Caco-2 (cell line): ENCODE data around the gene LPCAT1. TPM values are rescaled to one million over a fixed set of nuclear protein-coding genes. Genes with fewer than 3 reads are reported as not detected.

Source experiments
- BruUV-seq: library from RNA; stranded (reverse); fragments of 400-500 nt; replicated peaks from 2 replicates; lab custom pipeline; 2021; lab: Mats Ljungman, UMichigan
- CTCF ChIA-PET: fragments of 300-600 bp; sonication (Branson Sonifier 250); formaldehyde crosslinking; loops from one replicate; lab custom pipeline; 2022; ENCODE audit warnings: antibody characterized with exemption; lab: Charles Lee
- POLR2A ChIA-PET: fragments of 300-600 bp; sonication (Branson Sonifier 250); formaldehyde crosslinking; loops from one replicate; lab custom pipeline; 2022; ENCODE audit warnings: antibody characterized with exemption; lab: Charles Lee
- DNase-seq, 2 experiments: peaks; one replicate each; pipeline versions ENCODE4 v3.0.0 to v3.0.0-alpha.2; 2020 to 2022
- H3K27me3 ChIP-seq: replicated peaks from 2 replicates; pipeline ENCODE4 v1.6.0; 2011; ENCODE audit warnings: low read length; ENCODE audit not compliant: control insufficient read depth, insufficient read depth
- H3K36me3 ChIP-seq: 2 replicates; pipeline ENCODE4 v1.5.1; 2011; ENCODE audit warnings: low read length; ENCODE audit not compliant: control insufficient read depth, insufficient read depth
- H3K4me1 ChIP-seq: fragments of 250-450 bp; sonication (Bioruptor Pico); 2 replicates; pipeline ENCODE4 v1.5.1; 2020; ENCODE audit warnings: mild to moderate bottlenecking
- H3K4me3 ChIP-seq: 2 replicates; pipeline ENCODE4 v1.5.1; 2011; ENCODE audit warnings: low read depth, mild to moderate bottlenecking, control low read depth, low read length
- H3K9me3 ChIP-seq: fragments of 250-450 bp; sonication (Bioruptor Pico); 2 replicates; pipeline ENCODE4 v1.5.1; 2020; ENCODE audit warnings: mild to moderate bottlenecking, moderate library complexity
- H3K27ac Mint-ChIP-seq: one replicate; pipeline ENCODE4 v1.8.0; 2022; ENCODE audit warnings: mixed read lengths; ENCODE audit not compliant: unreplicated experiment
- H3K27me3 Mint-ChIP-seq: one replicate; pipeline ENCODE4 v1.8.0; 2022; ENCODE audit warnings: mixed read lengths; ENCODE audit not compliant: insufficient read depth, unreplicated experiment
- H3K36me3 Mint-ChIP-seq: one replicate; pipeline ENCODE4 v1.8.0; 2022; ENCODE audit warnings: mild to moderate bottlenecking, mixed read lengths; ENCODE audit not compliant: insufficient read depth, unreplicated experiment
- H3K4me1 Mint-ChIP-seq: one replicate; pipeline ENCODE4 v1.8.0; 2022; ENCODE audit warnings: low read depth, mixed read lengths; ENCODE audit not compliant: unreplicated experiment
- H3K4me3 Mint-ChIP-seq: one replicate; pipeline ENCODE4 v1.8.0; 2022; ENCODE audit warnings: mild to moderate bottlenecking, moderate library complexity, mixed read lengths; ENCODE audit not compliant: unreplicated experiment
- H3K9me3 Mint-ChIP-seq: one replicate; pipeline ENCODE4 v1.8.0; 2022; ENCODE audit warnings: mixed read lengths; ENCODE audit not compliant: unreplicated experiment
- intact Hi-C: fragments of 100-400 bp; cut with micrococcal nuclease; formaldehyde crosslinking; loops from one replicate; pipeline ENCODE4 v1.10.0; 2022; ENCODE audit not compliant: unreplicated experiment
- total RNA-seq: library from RNA; stranded (reverse); gene quantifications from 2 replicates; pipeline ENCODE4 v1.2.3, GENCODE V29; 2022
- TF ChIP-seq, protein P1 (sequence below), 2 experiments: fragments of 200-600 bp in 1 of 2; IDR thresholded peaks; 1 replicate in 1 of 2; 2 replicates in 1 of 2; pipeline versions ENCODE4 v1.5.1 to v1.8.0; 2011 to 2022; ENCODE audit warnings: antibody characterized with exemption in 1 of 2, control low read depth in 1 of 2, inconsistent platforms in 1 of 2, low read depth in 1 of 2, low read length in 1 of 2, mild to moderate bottlenecking in 1 of 2, moderate library complexity in 1 of 2; ENCODE audit not compliant: insufficient read depth in 1 of 2, severe bottlenecking in 1 of 2, unreplicated experiment in 1 of 2

Gene LPCAT1
- total RNA-seq, 1 experiment from 2014 or later = 52.8 TPM

GRCh38 chr5:1447671-1448361, 75.9 kb downstream of the LPCAT1 start:
- no peaks in the 10 kb centered on the region for H3K4me1 Mint-ChIP-seq
- peaks cover under 1% of the 10 kb centered on the region for H3K9me3 Mint-ChIP-seq
- TF ChIP-seq, protein P1, sequence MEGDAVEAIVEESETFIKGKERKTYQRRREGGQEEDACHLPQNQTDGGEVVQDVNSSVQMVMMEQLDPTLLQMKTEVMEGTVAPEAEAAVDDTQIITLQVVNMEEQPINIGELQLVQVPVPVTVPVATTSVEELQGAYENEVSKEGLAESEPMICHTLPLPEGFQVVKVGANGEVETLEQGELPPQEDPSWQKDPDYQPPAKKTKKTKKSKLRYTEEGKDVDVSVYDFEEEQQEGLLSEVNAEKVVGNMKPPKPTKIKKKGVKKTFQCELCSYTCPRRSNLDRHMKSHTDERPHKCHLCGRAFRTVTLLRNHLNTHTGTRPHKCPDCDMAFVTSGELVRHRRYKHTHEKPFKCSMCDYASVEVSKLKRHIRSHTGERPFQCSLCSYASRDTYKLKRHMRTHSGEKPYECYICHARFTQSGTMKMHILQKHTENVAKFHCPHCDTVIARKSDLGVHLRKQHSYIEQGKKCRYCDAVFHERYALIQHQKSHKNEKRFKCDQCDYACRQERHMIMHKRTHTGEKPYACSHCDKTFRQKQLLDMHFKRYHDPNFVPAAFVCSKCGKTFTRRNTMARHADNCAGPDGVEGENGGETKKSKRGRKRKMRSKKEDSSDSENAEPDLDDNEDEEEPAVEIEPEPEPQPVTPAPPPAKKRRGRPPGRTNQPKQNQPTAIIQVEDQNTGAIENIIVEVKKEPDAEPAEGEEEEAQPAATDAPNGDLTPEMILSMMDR (IDR thresholded peaks at IDR 0.05; ENCODE audit: insufficient read depth in 1 of 2, low read depth in 1 of 2, low read length in 1 of 2, severe bottlenecking in 1 of 2, unreplicated experiment in 1 of 2) = no peak
- ChIA-PET CTCF (no interaction called here), POLR2A (no interaction called here)
- peaks cover 12% of the 10 kb centered on the region for H3K27me3 Mint-ChIP-seq
- H3K4me3 Mint-ChIP-seq = no peak overlapping the region
- no peak for DNase-seq
- no TSS peak for BruUV-seq
- Histone ChIP-seq H3K4me1 (no peaks in the 10 kb centered on the region), H3K9me3 (no peaks in the 10 kb centered on the region), H3K4me3 (no peak overlapping the region), H3K27me3 (no peaks in the 10 kb centered on the region), H3K36me3 (no peaks in the 10 kb centered on the region)
- H3K36me3 Mint-ChIP-seq = no peaks in the 10 kb centered on the region
- intact Hi-C loops = no loop called here
- H3K27ac Mint-ChIP-seq = no peak overlapping the region

GRCh38 chr5:1446602-1447343, 77.0 kb downstream of the LPCAT1 start:
- no peaks in the 10 kb centered on the region for H3K36me3 Mint-ChIP-seq
- H3K27me3 Mint-ChIP-seq = peaks cover 12% of the 10 kb centered on the region
- Histone ChIP-seq H3K4me3 (no peak overlapping the region), H3K9me3 (no peaks in the 10 kb centered on the region), H3K36me3 (no peaks in the 10 kb centered on the region), H3K27me3 (no peaks in the 10 kb centered on the region), H3K4me1 (no peaks in the 10 kb centered on the region)
- no peaks in the 10 kb centered on the region for H3K4me1 Mint-ChIP-seq
- no peaks in the 10 kb centered on the region for H3K9me3 Mint-ChIP-seq
- BruUV-seq = no TSS peak
- TF ChIP-seq, protein P1 (IDR thresholded peaks at IDR 0.05; ENCODE audit: insufficient read depth in 1 of 2, low read depth in 1 of 2, low read length in 1 of 2, severe bottlenecking in 1 of 2, unreplicated experiment in 1 of 2) = no peak
- H3K27ac Mint-ChIP-seq = no peak overlapping the region
- intact Hi-C loops = no loop called here
- peak in 1 of 2 experiments; percentile 21 for DNase-seq
- CTCF ChIA-PET = no interaction called here
- POLR2A ChIA-PET = no interaction called here
- H3K4me3 Mint-ChIP-seq = no peak overlapping the region

- no peak for DNase-seq
- ChIA-PET CTCF (no interaction called here), POLR2A (no interaction called here)
- H3K36me3 Mint-ChIP-seq = no peaks in the 10 kb centered on the region
- H3K4me1 ChIP-seq = no peaks in the 10 kb centered on the region
- no peaks in the 10 kb centered on the region for H3K27me3 ChIP-seq
- no TSS peak for BruUV-seq
- H3K4me3 ChIP-seq = no peak overlapping the region
- TF ChIP-seq, protein P1 (IDR thresholded peaks at IDR 0.05; ENCODE audit: insufficient read depth in 1 of 2, low read depth in 1 of 2, low read length in 1 of 2, severe bottlenecking in 1 of 2, unreplicated experiment in 1 of 2) = no peak
- H3K27me3 Mint-ChIP-seq = peaks cover 9% of the 10 kb centered on the region
- no peaks in the 10 kb centered on the region for H3K4me1 Mint-ChIP-seq
- no peaks in the 10 kb centered on the region for H3K36me3 ChIP-seq
- intact Hi-C loops = no loop called here
- peaks cover 3% of the 10 kb centered on the region for H3K9me3 Mint-ChIP-seq
- no peak overlapping the region for H3K27ac Mint-ChIP-seq
- no peaks in the 10 kb centered on the region for H3K9me3 ChIP-seq
- H3K4me3 Mint-ChIP-seq = no peak overlapping the region
These were observed 77.8 kb downstream of the LPCAT1 start for GRCh38 chr5:1445689-1446601.
